Measurements from ENCODE around the gene MDK.

Gene MDK

DNA sequence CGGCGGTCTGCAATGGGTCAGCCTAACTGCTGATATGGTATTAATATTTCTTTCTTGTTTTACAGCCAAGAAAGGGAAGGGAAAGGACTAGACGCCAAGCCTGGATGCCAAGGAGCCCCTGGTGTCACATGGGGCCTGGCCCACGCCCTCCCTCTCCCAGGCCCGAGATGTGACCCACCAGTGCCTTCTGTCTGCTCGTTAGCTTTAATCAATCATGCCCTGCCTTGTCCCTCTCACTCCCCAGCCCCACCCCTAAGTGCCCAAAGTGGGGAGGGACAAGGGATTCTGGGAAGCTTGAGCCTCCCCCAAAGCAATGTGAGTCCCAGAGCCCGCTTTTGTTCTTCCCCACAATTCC lies 1.9 kb downstream of the MDK start:
- no peak for DNase-seq (ENCODE audit: low read depth)

DNA sequence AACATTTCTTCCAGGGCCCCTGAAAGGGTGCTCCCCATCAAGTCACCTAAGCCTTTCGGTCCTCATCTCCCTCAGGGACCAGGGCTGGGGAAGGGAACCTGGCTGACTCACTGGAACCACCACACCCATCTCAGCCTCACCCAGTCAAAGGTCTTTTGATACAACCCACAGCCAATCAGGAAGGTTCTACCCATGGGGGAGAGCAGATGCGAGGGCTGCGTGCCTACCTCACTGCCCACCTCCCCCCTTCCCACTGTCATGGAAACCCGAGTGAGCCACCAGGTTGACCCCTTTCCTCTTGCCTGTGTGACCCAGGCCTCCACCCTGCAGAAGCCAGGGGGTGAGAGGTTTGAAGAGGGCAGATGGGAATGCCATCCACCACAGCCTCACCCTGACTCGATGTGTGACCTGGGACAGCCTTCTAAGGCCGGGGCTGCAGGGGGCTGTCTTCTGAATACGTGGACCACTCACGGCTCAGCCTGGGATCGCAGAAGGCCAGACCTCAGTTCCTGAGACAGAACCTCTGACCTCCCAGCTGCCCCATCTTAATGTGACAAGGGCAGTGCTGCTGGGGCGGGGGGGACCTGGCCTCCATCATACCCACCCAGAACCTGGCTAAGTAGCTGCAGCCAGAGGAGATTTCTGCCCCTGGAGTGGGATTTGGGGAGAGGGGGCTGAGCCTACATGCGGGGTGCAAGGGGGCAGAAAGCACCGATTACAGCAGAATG lies 2.7 kb downstream of the MDK start:
- no peak for DNase-seq (ENCODE audit: low read depth)

- DNase-seq (ENCODE audit: low read depth), result no peak
Observed at GRCh38 chr11:46385169-46386004, 3.9 kb downstream of the MDK start.

GRCh38 chr11:46386005-46386578 lies 4.6 kb downstream of the MDK start:
- DNase-seq (ENCODE audit: low read depth), result no peak

- no peak for DNase-seq (ENCODE audit: low read depth)
Observed at GRCh38 chr11:46386674-46387073, 5.2 kb downstream of the MDK start.

GRCh38 chr11:46387456-46387855 lies 6.0 kb downstream of the MDK start:
- DNase-seq (ENCODE audit: low read depth), result no peak

DNA sequence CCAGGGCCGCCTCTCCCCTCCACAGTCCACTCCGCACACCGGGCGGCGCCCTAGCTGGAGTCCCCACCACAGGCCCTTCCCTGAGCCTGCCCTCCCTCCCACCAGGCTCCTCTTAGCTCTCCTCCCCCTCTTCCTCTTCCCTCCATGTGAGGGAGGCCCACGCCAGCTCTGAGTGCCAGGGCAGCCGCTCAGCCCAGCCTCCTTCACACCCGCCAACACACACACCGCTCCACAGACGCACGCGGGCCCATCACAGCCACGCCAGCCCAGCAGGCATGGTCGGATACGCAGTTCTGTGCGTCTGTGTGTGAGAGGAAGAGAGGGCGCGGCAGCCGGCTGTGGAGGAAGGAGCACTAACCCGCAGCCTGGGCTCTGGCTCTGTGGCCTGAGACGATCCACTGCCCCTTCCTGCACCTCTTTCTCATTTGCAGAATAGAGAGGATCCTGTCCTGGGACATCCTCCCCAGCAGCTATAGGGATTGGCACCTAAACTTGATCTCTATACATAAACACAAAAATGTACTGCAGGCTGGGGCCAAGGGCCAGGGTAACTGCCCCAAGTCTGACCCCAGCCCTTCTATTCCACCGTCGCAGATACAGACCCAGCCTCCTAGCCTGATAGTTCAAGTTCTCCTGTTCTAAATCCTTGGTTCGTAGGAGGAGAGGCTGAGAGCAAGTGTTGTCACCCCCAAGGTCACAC lies 6.6 kb downstream of the MDK start:
- no peak for DNase-seq (ENCODE audit: low read depth)

DNA sequence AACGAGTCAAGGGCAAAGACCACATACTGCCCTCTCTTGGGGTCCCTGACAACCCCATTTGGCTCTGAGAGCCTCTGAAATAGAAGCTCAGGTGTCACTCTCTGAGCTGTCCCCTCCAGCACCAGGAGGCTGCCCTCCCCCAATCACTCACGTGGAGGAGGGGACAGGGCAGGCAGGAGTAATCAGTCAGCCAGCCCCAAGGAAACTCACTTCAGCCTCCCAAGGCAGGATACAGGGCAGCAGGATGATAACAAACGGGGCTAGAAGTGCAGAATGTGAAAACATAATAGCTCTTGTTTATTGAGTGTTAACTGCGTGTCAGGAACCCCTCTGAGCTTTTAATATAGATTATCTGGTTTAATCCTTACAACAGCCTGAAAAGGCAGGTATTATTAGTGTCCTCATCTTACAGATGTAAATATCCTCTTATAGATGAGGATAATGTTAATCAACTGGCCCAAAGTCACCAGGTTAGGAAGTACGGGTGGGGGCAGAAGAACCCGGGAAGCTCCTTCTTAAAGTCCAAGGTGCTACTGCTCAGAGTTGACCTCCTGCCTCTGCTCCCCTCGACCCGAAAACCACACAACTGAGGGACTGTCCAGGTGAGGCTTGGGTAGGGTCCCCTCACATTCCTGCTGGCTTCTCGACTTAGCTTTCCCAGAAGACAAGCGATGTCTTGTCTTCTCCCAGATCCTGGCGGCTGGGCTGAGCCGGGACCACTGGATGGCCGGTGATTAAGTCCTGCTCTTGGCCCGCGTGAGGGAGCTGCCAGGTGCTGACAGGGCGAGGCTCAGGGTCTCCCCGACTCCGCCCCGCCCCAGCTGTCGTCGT lies 7.4 kb downstream of the MDK start:
- no peak for DNase-seq (ENCODE audit: low read depth)

DNA sequence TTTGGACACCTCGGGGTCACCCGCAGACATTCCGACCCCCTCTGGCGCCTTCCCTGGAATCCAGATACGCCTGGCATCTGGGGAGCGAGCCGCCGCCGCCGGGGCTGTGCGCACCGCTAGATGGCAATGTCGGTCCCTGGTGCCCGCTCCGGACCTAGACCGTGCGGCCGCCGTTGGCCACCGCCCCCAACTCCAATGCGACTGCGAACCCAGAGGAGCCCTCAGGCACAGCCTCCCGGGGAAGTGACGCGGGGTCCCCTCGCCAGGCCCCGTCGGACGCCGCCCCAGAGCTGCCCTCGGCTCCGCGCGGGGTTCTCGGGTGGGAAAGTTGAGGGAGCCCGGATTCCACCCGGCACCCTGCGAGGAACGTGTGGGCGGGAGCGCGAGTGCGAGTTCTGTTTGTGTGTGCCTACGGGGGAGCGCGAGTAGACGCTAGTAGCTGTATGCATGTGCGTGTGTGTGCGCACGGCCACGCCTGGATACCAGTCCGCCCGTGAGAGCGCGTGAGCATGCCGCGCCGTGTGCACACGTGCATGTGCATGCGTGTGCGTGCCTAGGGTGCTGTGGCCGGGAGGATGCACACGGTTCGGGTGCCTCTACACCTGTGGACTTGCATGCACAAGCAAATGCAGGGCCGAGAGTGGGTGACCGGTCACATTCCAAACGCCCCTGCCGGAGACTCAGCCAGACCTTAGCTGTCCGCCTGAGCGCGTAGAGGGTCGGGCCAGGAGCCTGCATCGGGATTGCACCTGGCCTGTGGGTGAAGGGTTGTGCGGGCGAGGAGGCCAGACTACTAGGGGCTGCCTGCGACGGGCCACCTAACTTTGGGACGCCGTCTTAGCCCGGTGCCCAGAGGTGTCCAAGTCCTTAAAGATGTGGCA lies 8.2 kb downstream of the MDK start:
- DNase-seq (ENCODE audit: low read depth), result no peak

DNA sequence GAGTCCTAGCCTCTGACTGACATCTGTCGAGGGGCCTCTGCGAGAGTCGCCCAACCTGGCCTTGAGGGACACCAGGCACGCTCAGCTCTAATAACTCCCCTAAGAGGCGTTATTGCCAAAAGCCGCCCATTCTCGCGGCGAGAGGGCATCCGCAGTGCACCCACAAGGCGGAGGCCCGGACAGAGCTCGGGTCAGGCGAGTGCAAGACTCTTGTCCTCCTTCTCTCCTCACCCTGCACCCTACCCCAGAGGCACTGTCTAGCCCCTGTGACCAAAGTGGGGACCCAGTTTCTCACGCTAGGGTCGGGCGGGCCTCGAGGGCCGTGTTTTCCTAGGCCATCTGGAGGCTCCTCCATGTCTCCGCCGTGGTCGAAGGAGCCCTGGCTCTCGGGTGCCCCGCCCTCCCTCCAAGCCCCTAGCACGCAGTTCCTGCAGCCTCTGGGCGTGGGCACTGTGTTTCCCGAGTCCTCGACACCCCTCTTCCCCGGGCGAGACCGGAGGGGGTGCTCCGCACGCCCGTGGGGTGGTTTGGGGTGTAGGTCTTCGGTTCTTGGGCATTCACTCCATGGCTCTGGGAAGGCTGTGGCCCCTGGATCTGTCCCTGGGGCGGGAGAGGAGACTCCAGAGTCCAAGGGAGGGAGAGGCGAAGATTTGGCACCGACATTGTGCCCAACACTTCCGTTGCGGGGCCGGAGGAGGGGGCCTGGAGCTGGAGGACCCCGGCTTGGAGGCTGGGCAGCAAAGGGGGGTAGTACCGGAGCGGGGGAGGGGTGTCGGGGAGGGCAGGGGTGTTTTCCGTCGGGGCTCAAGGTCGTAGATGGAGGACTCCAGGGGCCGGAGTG lies 9.1 kb downstream of the MDK start:
- no peak for DNase-seq (ENCODE audit: low read depth)

DNA sequence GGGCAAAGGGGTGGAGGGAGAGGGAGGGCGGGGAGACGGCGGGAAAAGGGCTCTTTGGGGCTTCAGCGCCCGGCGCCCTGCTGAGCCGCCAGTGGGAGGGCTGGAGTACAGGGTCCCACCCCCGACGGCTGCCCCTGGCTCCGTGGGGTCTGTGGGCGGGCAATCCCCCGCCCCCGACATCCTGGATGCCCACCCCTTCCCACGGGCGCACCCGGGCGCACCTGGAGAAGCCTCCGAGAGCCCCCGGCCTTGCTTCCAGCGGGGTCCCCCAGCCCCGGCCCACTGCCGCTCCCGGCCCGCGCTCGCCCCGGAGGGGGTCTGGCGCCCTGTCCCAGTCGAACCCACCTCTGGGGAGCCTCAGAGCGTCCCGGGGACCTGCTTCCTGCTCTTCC lies 9.7 kb downstream of the MDK start:
- DNase-seq (ENCODE audit: low read depth), result no peak

- no peak for DNase-seq (ENCODE audit: low read depth)
Observed at GRCh38 chr11:46391578-46392420, 10.3 kb downstream of the MDK start, which contains the start of gene CHRM4. Gene CHRM4 (minus strand): TSS chr11:46391776. CDS start chr11:46386557, 5,219 bp downstream.

GRCh38 chr11:46392421-46393230 lies 11.2 kb downstream of the MDK start:
- peak; percentile 57 for DNase-seq (ENCODE audit: low read depth)

DNA sequence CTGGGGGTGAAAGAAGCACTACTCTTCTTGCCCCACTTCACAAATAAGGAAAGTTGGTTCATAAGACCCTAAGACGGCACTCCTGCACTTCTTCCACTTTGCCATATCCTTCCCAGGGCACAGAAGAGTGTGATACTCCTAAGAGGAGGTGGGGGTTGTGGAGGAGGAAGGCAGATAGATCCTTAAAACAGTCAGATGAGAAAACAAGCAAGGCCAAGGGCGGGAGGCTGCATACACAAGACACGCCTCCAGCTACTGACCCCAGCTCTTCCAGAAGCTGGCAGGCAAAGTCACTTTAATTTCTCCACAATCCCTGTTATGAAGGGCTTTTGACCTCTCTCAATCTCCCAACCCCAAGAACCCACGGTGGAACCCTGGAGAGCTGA lies 11.8 kb downstream of the MDK start:
- no peak for DNase-seq (ENCODE audit: low read depth)

DNA sequence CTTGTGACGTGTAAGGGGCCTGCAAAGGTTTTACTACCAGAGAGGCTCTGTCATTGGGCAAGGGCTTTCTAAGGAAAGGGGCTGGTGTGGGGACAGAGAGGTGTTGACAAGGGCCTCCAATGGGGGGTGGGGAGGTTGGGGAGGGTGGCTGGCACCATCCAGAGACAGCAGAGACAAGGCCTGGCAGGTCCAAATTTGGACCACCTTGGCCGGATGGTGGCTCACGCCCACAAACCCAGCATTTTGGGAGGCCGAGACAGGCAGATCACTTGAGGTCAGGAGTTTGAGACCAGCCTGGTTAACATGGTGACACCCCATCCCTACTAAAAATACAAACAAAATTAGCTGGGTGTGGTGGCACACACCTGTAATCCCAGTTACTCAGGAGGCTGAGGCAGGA lies 12.3 kb downstream of the MDK start:
- DNase-seq (ENCODE audit: low read depth), result no peak

DNA sequence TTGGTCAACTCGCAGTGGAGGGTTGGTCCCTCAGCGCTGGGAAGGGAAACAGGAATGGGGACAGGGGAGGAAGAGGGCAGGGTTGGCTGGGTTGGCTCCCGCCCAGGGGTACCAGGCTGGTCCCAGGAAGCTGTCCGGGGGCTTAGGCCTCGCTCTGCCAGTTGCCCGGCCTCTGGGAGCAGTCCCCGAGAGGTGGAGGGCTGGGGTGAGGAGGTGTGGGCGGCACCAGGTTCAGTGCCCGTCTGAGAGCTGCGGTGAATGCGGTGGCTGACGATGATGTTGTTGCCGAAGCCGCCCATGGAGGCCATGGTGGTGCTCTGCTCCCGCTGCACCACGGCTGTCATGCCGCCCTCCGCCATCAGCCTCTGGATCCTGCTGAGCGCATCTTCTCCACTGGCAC lies 16.1 kb downstream of the MDK start:
- DNase-seq (ENCODE audit: low read depth), result no peak

DNA sequence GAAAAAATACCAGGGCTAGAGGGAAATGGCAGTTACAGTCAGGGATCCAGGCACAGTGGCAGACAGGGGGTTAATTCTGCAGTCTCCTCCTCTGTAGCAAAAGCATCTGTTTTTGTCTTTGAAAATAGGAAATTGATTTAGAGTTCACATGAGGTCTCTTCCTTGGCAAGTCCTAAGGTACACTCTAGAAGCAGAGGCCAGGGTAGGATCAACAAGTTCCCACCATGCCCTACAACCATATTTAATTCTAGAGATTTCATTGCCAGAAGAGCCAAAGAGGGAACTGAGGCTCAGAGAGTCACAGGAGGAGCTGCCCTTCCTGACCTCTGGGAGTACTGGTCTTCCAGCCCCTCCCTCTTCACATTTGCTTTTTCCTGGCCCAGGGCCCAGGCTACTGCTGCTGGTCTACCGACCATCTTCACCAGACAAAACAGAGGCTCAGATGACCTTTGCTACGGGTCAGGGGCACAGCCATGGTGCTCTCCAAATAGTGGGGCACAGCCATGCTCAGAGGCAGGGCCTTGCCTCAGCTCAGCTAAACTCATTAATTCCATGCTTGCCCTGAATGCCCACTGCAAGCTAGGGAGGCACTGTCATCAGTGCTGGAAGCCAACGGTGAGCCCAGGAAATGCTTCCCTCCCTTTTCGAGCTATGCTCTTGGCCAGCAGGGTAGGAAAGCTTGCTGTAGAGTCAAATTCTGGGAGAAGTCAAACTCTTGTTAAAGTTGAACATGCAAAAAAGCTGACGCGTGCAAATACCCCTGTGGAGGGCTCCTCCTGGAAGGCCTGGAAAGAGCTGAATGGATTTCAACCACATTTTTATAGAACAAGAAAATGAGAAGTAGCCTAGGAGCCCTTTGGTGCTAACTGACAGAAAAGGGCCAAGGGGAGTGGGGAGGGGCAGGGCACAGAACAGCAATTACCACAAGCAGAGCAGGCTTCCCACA lies 21.8 kb downstream of the MDK start:
- no peak for DNase-seq (ENCODE audit: low read depth)
